Activated B cell treated with CpG ODN at 0.5 μM for 24 hours (primary cell): ENCODE data around the gene PKD2. TPM values are rescaled to one million over a fixed set of nuclear protein-coding genes. Genes with fewer than 3 reads are reported as not detected.

ENCODE experiments used
- ATAC-seq: fragments of 200-7000 bp; cut with Tn5 transposase; one replicate; pipeline ENCODE4 v1.10.0; 2021; ENCODE audit warnings: low read depth, mild to moderate bottlenecking, moderate library complexity
- CTCF ChIA-PET: fragments of 350-600 bp; sonication (Branson Sonifier 250); formaldehyde crosslinking; loops from one replicate; lab custom pipeline; 2021; ENCODE audit warnings: antibody characterized with exemption; lab: Charles Lee
- POLR2A ChIA-PET: fragments of 350-600 bp; sonication (Branson Sonifier 250); formaldehyde crosslinking; loops from one replicate; lab custom pipeline; 2021; ENCODE audit warnings: antibody characterized with exemption; lab: Charles Lee
- DNase-seq: peaks from one replicate; pipeline ENCODE4 v3.0.0; 2022
- H3K27ac Mint-ChIP-seq: one replicate; pipeline ENCODE4 v1.8.0; 2020; ENCODE audit warnings: mixed read lengths
- H3K27me3 Mint-ChIP-seq: one replicate; pipeline ENCODE4 v1.8.0; 2021; ENCODE audit warnings: mixed read lengths
- H3K36me3 Mint-ChIP-seq: one replicate; pipeline ENCODE4 v1.8.0; 2021; ENCODE audit warnings: low read depth, mixed read lengths
- H3K4me1 Mint-ChIP-seq: one replicate; pipeline ENCODE4 v1.8.0; 2021; ENCODE audit warnings: mixed read lengths
- H3K4me3 Mint-ChIP-seq: one replicate; pipeline ENCODE4 v1.8.0; 2020; ENCODE audit warnings: mild to moderate bottlenecking, mixed read lengths
- H3K9me3 Mint-ChIP-seq: one replicate; pipeline ENCODE4 v1.8.0; 2020; ENCODE audit warnings: mixed read lengths
- intact Hi-C: fragments of 100-400 bp; cut with micrococcal nuclease; formaldehyde crosslinking; loops from one replicate; pipeline ENCODE4 v1.15.1; 2024
- total RNA-seq: library from RNA; stranded (reverse); gene quantifications from 2 replicates; pipeline ENCODE4 v1.2.3, GENCODE V29; 2022
- TF ChIP-seq, protein P1 (sequence below): fragments of 200-600 bp; IDR thresholded peaks from one replicate; pipeline ENCODE4 v1.8.0; 2022; ENCODE audit warnings: antibody characterized with exemption, mild to moderate bottlenecking

The PKD2 gene
- total RNA-seq, 1 donor from 2014 or later, result 6.2 TPM

DNA sequence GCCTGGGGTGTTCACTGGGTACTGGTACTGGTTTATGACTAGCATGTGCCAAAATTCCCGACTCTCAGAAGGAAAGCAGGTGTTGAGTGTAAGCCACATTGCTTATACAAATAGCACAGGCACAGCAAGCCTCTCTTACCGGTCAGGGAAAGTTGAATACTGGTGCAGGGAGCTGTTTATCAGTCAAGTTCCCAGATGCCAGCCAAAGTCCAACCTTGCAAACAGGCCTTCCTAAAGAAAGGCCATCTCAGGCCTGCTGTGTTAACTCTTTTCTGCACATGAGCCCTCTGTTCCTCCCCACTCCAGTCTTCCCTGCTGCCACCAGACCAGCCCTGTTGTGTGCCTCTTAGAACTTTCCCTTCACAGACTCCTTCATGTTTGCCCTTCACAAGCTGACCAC, 34.2 kb downstream of the PKD2 start:
- ChIA-PET CTCF (no interaction called here), POLR2A (no interaction called here)
- H3K36me3 Mint-ChIP-seq, result peaks cover 18% of the 10 kb centered on the region

DNA sequence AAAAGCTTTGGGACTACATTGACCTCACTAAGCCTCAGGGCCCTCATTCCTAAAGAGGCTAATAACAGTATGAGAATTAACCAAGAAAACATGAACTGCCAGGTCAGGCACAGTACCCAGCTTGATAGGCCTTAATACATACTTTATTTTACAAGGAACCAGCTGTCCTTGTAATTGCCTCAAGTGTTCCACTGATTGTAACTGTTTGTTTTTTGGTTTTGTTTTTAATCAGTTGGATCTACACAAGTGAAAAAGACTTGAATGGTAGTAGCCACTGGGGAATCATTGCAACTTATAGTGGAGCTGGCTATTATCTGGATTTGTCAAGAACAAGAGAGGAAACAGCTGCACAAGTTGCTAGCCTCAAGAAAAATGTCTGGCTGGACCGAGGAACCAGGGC, 35.6 kb downstream of the PKD2 start:
- intact Hi-C loops, result no loop called here
- TF ChIP-seq, protein P1, sequence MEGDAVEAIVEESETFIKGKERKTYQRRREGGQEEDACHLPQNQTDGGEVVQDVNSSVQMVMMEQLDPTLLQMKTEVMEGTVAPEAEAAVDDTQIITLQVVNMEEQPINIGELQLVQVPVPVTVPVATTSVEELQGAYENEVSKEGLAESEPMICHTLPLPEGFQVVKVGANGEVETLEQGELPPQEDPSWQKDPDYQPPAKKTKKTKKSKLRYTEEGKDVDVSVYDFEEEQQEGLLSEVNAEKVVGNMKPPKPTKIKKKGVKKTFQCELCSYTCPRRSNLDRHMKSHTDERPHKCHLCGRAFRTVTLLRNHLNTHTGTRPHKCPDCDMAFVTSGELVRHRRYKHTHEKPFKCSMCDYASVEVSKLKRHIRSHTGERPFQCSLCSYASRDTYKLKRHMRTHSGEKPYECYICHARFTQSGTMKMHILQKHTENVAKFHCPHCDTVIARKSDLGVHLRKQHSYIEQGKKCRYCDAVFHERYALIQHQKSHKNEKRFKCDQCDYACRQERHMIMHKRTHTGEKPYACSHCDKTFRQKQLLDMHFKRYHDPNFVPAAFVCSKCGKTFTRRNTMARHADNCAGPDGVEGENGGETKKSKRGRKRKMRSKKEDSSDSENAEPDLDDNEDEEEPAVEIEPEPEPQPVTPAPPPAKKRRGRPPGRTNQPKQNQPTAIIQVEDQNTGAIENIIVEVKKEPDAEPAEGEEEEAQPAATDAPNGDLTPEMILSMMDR, result no peak
- POLR2A ChIA-PET, result no interaction called here
- Mint-ChIP-seq H3K27me3 (no peaks in the 10 kb centered on the region), H3K9me3 (no peaks in the 10 kb centered on the region), H3K4me1 (no peaks in the 10 kb centered on the region), H3K36me3 (peaks cover 14% of the 10 kb centered on the region), H3K4me3 (no peak overlapping the region), H3K27ac (no peak overlapping the region)
- DNase-seq (no peak), ATAC-seq (no peak)
- CTCF ChIA-PET, result no interaction called here

More for the DNA sequence above, 34.2 kb downstream of the PKD2 start:
- ATAC-seq, result no peak
- Mint-ChIP-seq H3K27ac (no peak overlapping the region), H3K9me3 (no peaks in the 10 kb centered on the region), H3K27me3 (no peaks in the 10 kb centered on the region), H3K4me1 (no peaks in the 10 kb centered on the region), H3K4me3 (no peak overlapping the region)
- TF ChIP-seq, protein P1, result no peak
- DNase-seq, result no peak
- intact Hi-C loops, result no loop called here

GRCh38 chr4:88043586-88044340, 36.3 kb downstream of the PKD2 start:
- no peaks in the 10 kb centered on the region for H3K9me3 Mint-ChIP-seq
- intact Hi-C loops, result no loop called here
- TF ChIP-seq, protein P1, result no peak
- no peak overlapping the region for H3K4me3 Mint-ChIP-seq
- no peak overlapping the region for H3K27ac Mint-ChIP-seq
- H3K27me3 Mint-ChIP-seq, result no peaks in the 10 kb centered on the region
- CTCF ChIA-PET, result no interaction called here
- H3K36me3 Mint-ChIP-seq, result peaks cover 9% of the 10 kb centered on the region
- DNase-seq (no peak), ATAC-seq (no peak)
- POLR2A ChIA-PET, result no interaction called here
- H3K4me1 Mint-ChIP-seq, result no peaks in the 10 kb centered on the region

- no peak for ATAC-seq
- H3K27me3 Mint-ChIP-seq, result no peaks in the 10 kb centered on the region
- peaks cover 8% of the 10 kb centered on the region for H3K36me3 Mint-ChIP-seq
- DNase-seq, result no peak
- CTCF ChIA-PET, result no interaction called here
- POLR2A ChIA-PET, result no interaction called here
- H3K4me3 Mint-ChIP-seq, result no peak overlapping the region
- intact Hi-C loops, result no loop called here
- no peak overlapping the region for H3K27ac Mint-ChIP-seq
- H3K4me1 Mint-ChIP-seq, result no peaks in the 10 kb centered on the region
- H3K9me3 Mint-ChIP-seq, result no peaks in the 10 kb centered on the region
- TF ChIP-seq, protein P1, result no peak
Observed at GRCh38 chr4:88045021-88045420, 37.6 kb downstream of the PKD2 start.

GRCh38 chr4:88054229-88054628, 46.8 kb downstream of the PKD2 start:
- H3K36me3 Mint-ChIP-seq, result no peaks in the 10 kb centered on the region

More at GRCh38 chr4:88054229-88054628, 46.8 kb downstream of the PKD2 start:
- Mint-ChIP-seq H3K4me1 (no peaks in the 10 kb centered on the region), H3K27ac (no peak overlapping the region), H3K27me3 (no peaks in the 10 kb centered on the region), H3K9me3 (no peaks in the 10 kb centered on the region), H3K4me3 (no peak overlapping the region)
- ATAC-seq (no peak), DNase-seq (no peak)
- TF ChIP-seq, protein P1, result no peak
- CTCF ChIA-PET, result no interaction called here
- POLR2A ChIA-PET, result no interaction called here
- intact Hi-C loops, result no loop called here
